HFFc6 (cell line): Measurements from ENCODE around the gene PACS2. TPM values are rescaled to one million over a fixed set of nuclear protein-coding genes. Genes with fewer than 3 reads are reported as not detected.
A peak's percentile ranks its signal among the peaks of the same experiment; 100 is the strongest.

Experiments used
- DNase-seq: peaks from one replicate; pipeline ENCODE4 v3.0.0-alpha.2; 2018
- H3K27ac Mint-ChIP-seq: 2 replicates; pipeline ENCODE4 v1.8.0; 2020; ENCODE audit warnings: mild to moderate bottlenecking, mixed read lengths
- H3K27me3 Mint-ChIP-seq: 2 replicates; pipeline ENCODE4 v1.8.0; 2021; ENCODE audit warnings: mild to moderate bottlenecking, moderate library complexity, mixed read lengths; ENCODE audit not compliant: insufficient read depth
- H3K36me3 Mint-ChIP-seq: 2 replicates; pipeline ENCODE4 v1.8.0; 2021; ENCODE audit warnings: low read depth, mixed read lengths
- H3K4me1 Mint-ChIP-seq: 2 replicates; pipeline ENCODE4 v1.8.0; 2020; ENCODE audit warnings: low read depth, mixed read lengths
- H3K4me3 Mint-ChIP-seq: 2 replicates; pipeline ENCODE4 v1.8.0; 2020; ENCODE audit warnings: mild to moderate bottlenecking, moderate library complexity, mixed read lengths
- H3K9me3 Mint-ChIP-seq: 2 replicates; pipeline ENCODE4 v1.8.0; 2020; ENCODE audit warnings: mild to moderate bottlenecking, mixed read lengths
- total RNA-seq, 6 experiments: library from RNA; stranded (reverse); fragmentation: NEBNext Ultra II Directional; extraction: Animal tissue kit (Norgen Biotek cat#: 25700); gene quantifications; 2 replicates in 1 of 6; 3 replicates in 5 of 6; pipeline ENCODE4 v1.2.3, GENCODE V29; 2021
- TF ChIP-seq, protein P1 (sequence below): fragments of 200-600 bp; sonication (generic); IDR thresholded peaks from 2 replicates; pipeline ENCODE4 v1.5.0; 2021; ENCODE audit warnings: antibody characterized with exemption, mild to moderate bottlenecking

Gene PACS2
- total RNA-seq, 6 experiments from 2014 or later = 33.5 to 38.5 (median 35.2) TPM

DNA sequence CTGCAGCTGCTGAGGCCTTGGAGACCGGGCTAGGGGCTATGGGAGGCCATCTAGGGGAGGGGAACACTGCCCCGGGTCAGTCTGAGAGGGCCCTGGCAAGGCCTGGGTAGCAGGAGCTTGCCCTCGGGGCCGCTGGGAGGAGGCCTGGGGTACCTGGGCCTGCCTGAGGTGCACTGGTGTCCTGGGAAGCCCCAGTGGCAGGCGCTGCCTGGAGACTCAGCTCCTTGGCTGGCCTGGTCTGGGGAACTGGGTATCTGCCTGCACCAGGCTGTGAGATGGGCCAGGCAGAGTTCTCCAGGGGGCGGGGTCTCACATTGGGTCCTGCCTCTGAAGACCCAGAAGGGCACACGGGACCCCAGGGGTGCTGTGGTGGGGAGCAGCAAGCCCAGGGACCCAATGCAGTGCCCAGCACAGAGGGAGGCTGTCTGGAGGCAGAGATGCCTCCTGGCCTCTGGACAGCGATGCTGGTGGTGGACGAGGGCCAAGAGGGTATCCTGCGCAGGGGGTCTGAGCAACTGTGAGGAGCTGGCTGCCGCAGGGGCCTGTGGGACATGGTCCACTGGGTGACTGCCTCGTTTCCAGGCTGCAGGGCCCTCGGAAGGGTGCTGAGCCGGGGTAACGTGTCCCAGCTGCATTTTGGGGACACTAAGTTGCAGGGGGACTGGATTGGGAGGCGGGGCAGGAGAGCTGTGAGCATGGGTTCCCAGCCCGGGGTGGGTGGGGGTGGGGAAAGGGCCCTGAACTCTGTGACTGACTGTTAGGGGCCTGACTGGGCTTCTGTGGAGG, 97.6 kb downstream of the PACS2 start:
- Mint-ChIP-seq H3K36me3 (no peaks in the 10 kb centered on the region; the same call in 1 of the 2 replicates), H3K27ac (no peak overlapping the region), H3K27me3 (peaks cover 7% of the 10 kb centered on the region), H3K4me3 (peak overlapping the region; percentile 53; the same call in 1 of the 2 replicates), H3K9me3 (no peaks in the 10 kb centered on the region), H3K4me1 (no peaks in the 10 kb centered on the region)
- TF ChIP-seq, protein P1, sequence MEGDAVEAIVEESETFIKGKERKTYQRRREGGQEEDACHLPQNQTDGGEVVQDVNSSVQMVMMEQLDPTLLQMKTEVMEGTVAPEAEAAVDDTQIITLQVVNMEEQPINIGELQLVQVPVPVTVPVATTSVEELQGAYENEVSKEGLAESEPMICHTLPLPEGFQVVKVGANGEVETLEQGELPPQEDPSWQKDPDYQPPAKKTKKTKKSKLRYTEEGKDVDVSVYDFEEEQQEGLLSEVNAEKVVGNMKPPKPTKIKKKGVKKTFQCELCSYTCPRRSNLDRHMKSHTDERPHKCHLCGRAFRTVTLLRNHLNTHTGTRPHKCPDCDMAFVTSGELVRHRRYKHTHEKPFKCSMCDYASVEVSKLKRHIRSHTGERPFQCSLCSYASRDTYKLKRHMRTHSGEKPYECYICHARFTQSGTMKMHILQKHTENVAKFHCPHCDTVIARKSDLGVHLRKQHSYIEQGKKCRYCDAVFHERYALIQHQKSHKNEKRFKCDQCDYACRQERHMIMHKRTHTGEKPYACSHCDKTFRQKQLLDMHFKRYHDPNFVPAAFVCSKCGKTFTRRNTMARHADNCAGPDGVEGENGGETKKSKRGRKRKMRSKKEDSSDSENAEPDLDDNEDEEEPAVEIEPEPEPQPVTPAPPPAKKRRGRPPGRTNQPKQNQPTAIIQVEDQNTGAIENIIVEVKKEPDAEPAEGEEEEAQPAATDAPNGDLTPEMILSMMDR = no peak
- DNase-seq = no peak

DNA sequence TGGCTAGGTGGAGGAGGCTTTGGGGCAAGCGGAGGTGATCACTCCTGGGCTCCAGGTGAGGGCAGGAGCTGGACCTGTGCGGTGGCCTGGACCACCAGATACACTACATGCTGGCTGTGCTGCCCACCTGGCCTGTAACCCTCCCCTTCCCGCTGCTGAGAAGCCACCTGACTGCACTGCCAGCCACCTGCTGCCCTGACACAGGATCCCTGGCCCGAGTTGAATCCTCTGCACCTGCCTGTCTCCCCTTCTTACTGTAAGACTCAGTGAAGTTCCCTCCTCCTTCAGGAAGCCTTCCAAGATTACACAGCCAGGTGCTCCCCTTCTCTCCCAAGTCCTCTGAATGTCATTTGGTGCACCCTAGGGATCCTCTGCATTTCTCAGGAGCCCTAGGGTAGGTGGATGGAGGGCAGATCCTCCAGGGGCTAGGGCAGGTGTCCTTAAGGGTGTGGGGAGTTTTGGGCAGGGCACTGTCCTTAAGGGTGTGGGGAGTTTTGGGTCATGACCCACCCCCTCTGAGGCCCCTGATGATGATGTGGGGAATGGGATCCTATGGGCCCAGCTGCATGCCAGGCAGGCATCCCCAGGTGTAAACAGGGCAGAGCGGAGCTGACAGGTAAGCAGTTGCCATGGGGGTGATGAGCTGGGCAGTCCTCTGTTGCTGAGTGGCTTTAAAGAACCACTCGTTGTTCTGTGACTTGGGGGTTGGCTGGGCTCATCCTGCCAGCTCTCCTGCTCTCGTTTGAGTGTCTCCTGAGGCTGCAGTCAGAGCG, 98.4 kb downstream of the PACS2 start:
- no peak overlapping the region for H3K27ac Mint-ChIP-seq
- TF ChIP-seq, protein P1 = no peak

DNA sequence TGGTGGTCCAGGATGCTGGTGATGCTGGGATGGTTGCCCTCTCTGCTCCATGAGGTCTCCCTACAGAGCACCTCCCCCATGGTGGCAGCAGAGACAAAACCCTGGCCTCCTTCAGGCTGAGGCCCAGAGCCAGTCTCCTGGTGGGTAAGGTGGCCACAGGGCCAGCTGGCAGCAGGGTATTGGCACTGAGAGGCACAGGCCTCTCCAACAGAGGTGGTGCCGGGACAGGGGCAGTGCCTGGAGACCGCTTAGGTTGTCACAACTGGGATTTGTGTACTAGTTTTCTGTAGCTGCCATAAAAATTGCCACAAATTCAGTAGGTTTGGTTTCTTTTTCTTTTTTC, 99.0 kb downstream of the PACS2 start:
- DNase-seq = no peak
- Mint-ChIP-seq H3K9me3 (no peaks in the 10 kb centered on the region), H3K36me3 (no peaks in the 10 kb centered on the region; the same call in 1 of the 2 replicates), H3K4me3 (no peak overlapping the region), H3K27ac (no peak overlapping the region), H3K4me1 (no peaks in the 10 kb centered on the region; the same call in 1 of the 2 replicates), H3K27me3 (peaks cover 7% of the 10 kb centered on the region)
- TF ChIP-seq, protein P1 = no peak

More for the DNA sequence above, 98.4 kb downstream of the PACS2 start:
- no peak for DNase-seq
- Mint-ChIP-seq H3K27me3 (peaks cover 7% of the 10 kb centered on the region), H3K4me1 (no peaks in the 10 kb centered on the region), H3K36me3 (no peaks in the 10 kb centered on the region; the same call in 1 of the 2 replicates), H3K4me3 (no peak overlapping the region), H3K9me3 (no peaks in the 10 kb centered on the region)

- Mint-ChIP-seq H3K27me3 (peaks cover 6% of the 10 kb centered on the region; the same call in 1 of the 2 replicates), H3K9me3 (no peaks in the 10 kb centered on the region), H3K4me1 (peaks cover 5% of the 10 kb centered on the region; the same call in 1 of the 2 replicates), H3K4me3 (peak overlapping the region; percentile 61; the same call in 1 of the 2 replicates), H3K36me3 (no peaks in the 10 kb centered on the region; the same call in 1 of the 2 replicates), H3K27ac (no peak overlapping the region)
- DNase-seq = no peak
- TF ChIP-seq, protein P1 = peak; percentile 65
Measured at GRCh38 chr14:105414456-105415371, 100.2 kb downstream of the PACS2 start.
